SK-N-SH (cell line): ENCODE data around the gene MAP2K7. TPM values are rescaled to one million over a fixed set of nuclear protein-coding genes. Genes with fewer than 3 reads are reported as not detected.
A peak's percentile ranks its signal among the peaks of the same experiment; 100 is the strongest.

Experiments
- CTCF ChIA-PET: fragments of 300-600, 350-600 bp; formaldehyde crosslinking; extraction: SDS; loops from one replicate; lab custom pipeline; 2021; lab: Yijun Ruan, JAX
- POLR2A ChIA-PET: fragments of 350-600 bp; sonication (Branson Sonifier 250); formaldehyde crosslinking; extraction: SDS; loops from one replicate; lab custom pipeline; 2020; ENCODE audit warnings: antibody characterized with exemption, inconsistent platforms; lab: Yijun Ruan, JAX
- DNase-seq: peaks from one replicate; pipeline ENCODE4 v3.0.0; 2012
- H2AFZ ChIP-seq: fragments of 200-600 bp; sonication (generic); 2 replicates; pipeline ENCODE4 v1.8.1; 2016; ENCODE audit warnings: antibody characterized with exemption, mild to moderate bottlenecking, low read depth
- H3F3A ChIP-seq: fragments of 200-600 bp; sonication (generic); replicated peaks from 2 replicates; pipeline ENCODE3; 2016; ENCODE audit warnings: antibody characterized with exemption, mild to moderate bottlenecking; ENCODE audit not compliant: insufficient read depth
- H3K27ac ChIP-seq, 2 experiments: fragments of 200-500 bp in 1 of 2; fragments of 200-600 bp in 1 of 2; sonication (Bioruptor generic) in 1 of 2; sonication (generic), shearing (Covaris generic) in 1 of 2; 2 replicates each; pipeline versions ENCODE4 v1.5.1 to v1.6.1; 2014 to 2016; ENCODE audit warnings: low read depth in 2 of 2, inconsistent platforms in 1 of 2, low read length in 1 of 2, mild to moderate bottlenecking in 1 of 2, mixed read lengths in 1 of 2
- H3K27me3 ChIP-seq: fragments of 200-600 bp; sonication (generic), shearing (Covaris generic); 2 replicates; pipeline ENCODE4 v1.6.1; 2016; ENCODE audit warnings: mixed run types; ENCODE audit not compliant: insufficient read depth
- H3K36me3 ChIP-seq, 2 experiments: fragments of 200-500 bp in 1 of 2; fragments of 200-600 bp in 1 of 2; sonication (Bioruptor generic) in 1 of 2; sonication (generic) in 1 of 2; replicated peaks in 1 of 2; 2 replicates each; pipeline versions ENCODE3 to v1.5.1; 2014 to 2016; ENCODE audit warnings: low read length in 1 of 2, mild to moderate bottlenecking in 1 of 2; ENCODE audit not compliant: insufficient read depth in 2 of 2, control insufficient read depth in 1 of 2
- H3K4me1 ChIP-seq, 2 experiments: fragments of 200-500 bp in 1 of 2; fragments of 200-600 bp in 1 of 2; sonication (Bioruptor generic) in 1 of 2; sonication (generic), shearing (Covaris generic) in 1 of 2; 2 replicates each; pipeline versions ENCODE4 v1.5.1 to v1.6.1; 2014 to 2016; ENCODE audit warnings: low read depth in 1 of 2, low read length in 1 of 2, mixed run types in 1 of 2; ENCODE audit not compliant: insufficient read depth in 2 of 2, control insufficient read depth in 1 of 2
- H3K4me2 ChIP-seq: fragments of 200-600 bp; sonication (generic), shearing (Covaris generic); 2 replicates; pipeline ENCODE4 v1.6.1; 2017; ENCODE audit warnings: mixed run types
- H3K4me3 ChIP-seq, 2 experiments: fragments of 200-500 bp in 1 of 2; fragments of 200-600 bp in 1 of 2; sonication (Bioruptor generic) in 1 of 2; sonication (generic), shearing (Covaris generic) in 1 of 2; 2 replicates each; pipeline versions ENCODE4 v1.5.1 to v1.8.1; 2014 to 2016; ENCODE audit warnings: low read depth in 2 of 2, inconsistent platforms in 1 of 2, low read length in 1 of 2, mild to moderate bottlenecking in 1 of 2, mixed read lengths in 1 of 2, moderate library complexity in 1 of 2
- H3K79me2 ChIP-seq: fragments of 200-600 bp; sonication (generic); 2 replicates; pipeline ENCODE4 v1.8.1; 2017; ENCODE audit warnings: mild to moderate bottlenecking; ENCODE audit not compliant: insufficient read depth
- H3K9ac ChIP-seq: fragments of 200-600 bp; sonication (generic); 2 replicates; pipeline ENCODE4 v1.6.1; 2017; ENCODE audit warnings: mixed run types
- H3K9me2 ChIP-seq: fragments of 200-600 bp; sonication (generic); 2 replicates; pipeline ENCODE4 v1.6.1; 2017; ENCODE audit warnings: mixed run types
- H3K9me3 ChIP-seq: fragments of 200-600 bp; sonication (generic); 2 replicates; pipeline ENCODE4 v1.6.1; 2017; ENCODE audit warnings: mixed run types, mild to moderate bottlenecking, moderate library complexity
- H4K20me1 ChIP-seq: fragments of 200-600 bp; sonication (generic); 2 replicates; pipeline ENCODE4 v1.6.1; 2017; ENCODE audit warnings: mild to moderate bottlenecking, mixed run types; ENCODE audit not compliant: insufficient read depth
- CHD2 ChIP-seq: fragments of 150-350 bp; IDR thresholded peaks from 2 replicates; pipeline ENCODE4 v1.6.1; 2018; ENCODE audit warnings: low read length; ENCODE audit not compliant: partially characterized antibody
- EP300 ChIP-seq, 2 experiments: IDR thresholded peaks; 2 replicates each; pipeline versions ENCODE4 v1.4.0 to v1.6.1; 2012; ENCODE audit warnings: borderline replicate concordance in 1 of 2, low read depth in 1 of 2, low read length in 1 of 2
- EZH2phosphoT487 ChIP-seq: fragments of 200-600 bp; sonication (generic); IDR thresholded peaks from 2 replicates; pipeline ENCODE4 v1.6.1; 2017; ENCODE audit warnings: low read depth, mixed run types, mild to moderate bottlenecking, antibody characterized with exemption, moderate library complexity, borderline replicate concordance
- FOXJ3 ChIP-seq: sonication (generic); formaldehyde crosslinking; IDR thresholded peaks from 2 replicates; pipeline ENCODE4 v1.5.1; 2020; ENCODE audit warnings: mild to moderate bottlenecking, missing genetic modification reagents
- FOXM1 ChIP-seq: IDR thresholded peaks from 2 replicates; pipeline ENCODE4 v1.4.0; 2012; ENCODE audit warnings: low read depth, mild to moderate bottlenecking
- GABPA ChIP-seq: IDR thresholded peaks from 2 replicates; pipeline ENCODE4 v1.4.0; 2012; ENCODE audit warnings: low read depth, mild to moderate bottlenecking
- GATA2 ChIP-seq: sonication (generic); formaldehyde crosslinking; IDR thresholded peaks from 2 replicates; pipeline ENCODE4 v1.5.0; 2020; ENCODE audit warnings: mild to moderate bottlenecking, missing genetic modification reagents
- JUND ChIP-seq: IDR thresholded peaks from 2 replicates; pipeline ENCODE4 v1.4.0; 2012
- NFIC ChIP-seq: IDR thresholded peaks from 2 replicates; pipeline ENCODE4 v1.4.0; 2012; ENCODE audit warnings: borderline replicate concordance
- NRF1 ChIP-seq: IDR thresholded peaks from 2 replicates; pipeline ENCODE4 v1.6.1; 2012; ENCODE audit warnings: low read depth, mild to moderate bottlenecking, low read length
- POLR2AphosphoS5 ChIP-seq: IDR thresholded peaks from 2 replicates; pipeline ENCODE4 v1.6.1; 2012; ENCODE audit warnings: low read depth, low read length
- RXRA ChIP-seq: IDR thresholded peaks from 2 replicates; pipeline ENCODE4 v1.4.0; 2012; ENCODE audit warnings: low read depth, mild to moderate bottlenecking, borderline replicate concordance
- SIN3A ChIP-seq: IDR thresholded peaks from 2 replicates; pipeline ENCODE4 v1.6.1; 2012; ENCODE audit warnings: low read depth, mild to moderate bottlenecking, low read length, moderate library complexity, borderline replicate concordance
- TAF1 ChIP-seq: IDR thresholded peaks from 2 replicates; pipeline ENCODE4 v1.6.1; 2012; ENCODE audit warnings: low read depth, mild to moderate bottlenecking, low read length, moderate library complexity, borderline replicate concordance
- TCF12 ChIP-seq: IDR thresholded peaks from 2 replicates; pipeline ENCODE4 v1.4.0; 2012
- TEAD4 ChIP-seq: IDR thresholded peaks from 2 replicates; pipeline ENCODE4 v1.4.0; 2012; ENCODE audit warnings: mild to moderate bottlenecking, borderline replicate concordance; ENCODE audit not compliant: insufficient read depth
- WGBS: methylation state at CpG from one replicate; pipeline ENCODE4 v1.1.6; 2017; ENCODE audit warnings: low lambda C conversion rate; 5-methylcytosine and 5-hydroxymethylcytosine counted together
- polyA plus RNA-seq, 3 experiments: library from polyadenylated mRNA; depleted of rRNA; stranded (reverse); fragments of >200 nt; gene quantifications; 2 replicates each; pipeline ENCODE4 v1.2.3, GENCODE V29; 2012
- TF ChIP-seq, protein P1 (sequence below): IDR thresholded peaks from 2 replicates; pipeline ENCODE4 v1.4.0; 2012; ENCODE audit warnings: low read depth, borderline replicate concordance
- TF ChIP-seq, protein P2 (sequence below): IDR thresholded peaks from 2 replicates; pipeline ENCODE4; 2012
- TF ChIP-seq, protein P3 (sequence below): IDR thresholded peaks from 2 replicates; pipeline ENCODE4 v1.4.0; 2012; ENCODE audit warnings: low read depth

MAP2K7 gene
- polyA plus RNA-seq, 1 of the 3 experiments (the other 2 are of a cell fraction) = 13.0 TPM

DNA sequence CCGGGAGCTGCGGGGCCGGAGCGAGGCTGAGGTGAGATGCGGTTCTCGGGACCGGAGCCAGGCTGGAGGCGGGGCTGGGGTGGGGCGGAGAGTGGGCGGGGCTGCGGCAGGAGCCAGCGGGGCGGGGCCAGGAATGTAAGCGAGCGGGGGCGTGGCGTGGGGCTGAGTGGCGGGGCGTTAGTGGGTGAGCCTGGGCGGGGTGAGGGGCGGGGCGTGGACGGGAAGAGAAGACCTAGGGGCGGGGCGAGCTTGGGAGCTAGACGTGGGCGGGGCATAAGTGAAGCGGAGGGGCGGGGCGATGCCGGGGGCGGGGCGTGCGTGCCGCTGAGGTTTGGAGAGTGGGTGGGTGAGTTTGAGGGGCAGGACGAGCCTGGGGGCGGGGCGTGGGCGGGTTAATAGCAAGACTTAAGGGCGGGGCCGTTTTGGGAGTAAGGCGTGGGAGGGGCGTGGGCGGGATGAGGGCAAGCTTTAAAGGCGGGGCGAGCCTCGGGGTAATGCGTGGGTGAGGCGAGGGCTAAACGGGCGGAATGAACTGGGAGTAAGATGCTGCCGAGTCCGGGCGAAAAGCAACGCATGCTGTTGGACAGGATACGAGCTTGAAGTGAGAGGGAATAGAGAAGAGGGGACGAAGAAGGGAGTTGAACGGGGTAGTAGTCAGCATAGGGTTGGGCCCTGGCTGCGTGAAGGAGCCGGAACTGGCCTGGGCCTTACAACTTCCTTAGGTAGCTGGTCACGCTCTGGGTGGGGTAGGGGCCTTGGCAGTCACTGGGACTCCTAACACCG lies 17.0 kb downstream of the MAP2K7 start:
- POLR2A ChIA-PET = interaction anchor here (0.6 to 2.4 kb wide), 7 partner anchors 8 to 59 kb away, joined by 3 to 10 read pairs (median 8); partner anchors contain the start of genes MAP2K7, PRR36 and TIMM44
- TF ChIP-seq SIN3A (0 out of 2 replicates have a peak, but pooled peaks have one; percentile 10), TEAD4 (no peak), RXRA (no peak), JUND (no peak), TCF12 (no peak), NRF1 (no peak), CHD2 (no peak), TAF1 (no peak; the same call in 1 of the 2 replicates), FOXM1 (no peak), GABPA (no peak), EP300 (IDR thresholded peaks at IDR 0.05; ENCODE audit: borderline replicate concordance in 1 of 2, low read depth in 1 of 2, low read length in 1 of 2) (no peak), EZH2phosphoT487 (no peak), NFIC (no peak), GATA2 (no peak), FOXJ3 (CRISPR knock-in tag) (no peak), POLR2AphosphoS5 (peak; percentile 59; the same call in 1 of the 2 replicates)
- TF ChIP-seq, protein P1, sequence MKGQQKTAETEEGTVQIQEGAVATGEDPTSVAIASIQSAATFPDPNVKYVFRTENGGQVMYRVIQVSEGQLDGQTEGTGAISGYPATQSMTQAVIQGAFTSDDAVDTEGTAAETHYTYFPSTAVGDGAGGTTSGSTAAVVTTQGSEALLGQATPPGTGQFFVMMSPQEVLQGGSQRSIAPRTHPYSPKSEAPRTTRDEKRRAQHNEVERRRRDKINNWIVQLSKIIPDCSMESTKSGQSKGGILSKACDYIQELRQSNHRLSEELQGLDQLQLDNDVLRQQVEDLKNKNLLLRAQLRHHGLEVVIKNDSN = no peak
- TF ChIP-seq, protein P2, sequence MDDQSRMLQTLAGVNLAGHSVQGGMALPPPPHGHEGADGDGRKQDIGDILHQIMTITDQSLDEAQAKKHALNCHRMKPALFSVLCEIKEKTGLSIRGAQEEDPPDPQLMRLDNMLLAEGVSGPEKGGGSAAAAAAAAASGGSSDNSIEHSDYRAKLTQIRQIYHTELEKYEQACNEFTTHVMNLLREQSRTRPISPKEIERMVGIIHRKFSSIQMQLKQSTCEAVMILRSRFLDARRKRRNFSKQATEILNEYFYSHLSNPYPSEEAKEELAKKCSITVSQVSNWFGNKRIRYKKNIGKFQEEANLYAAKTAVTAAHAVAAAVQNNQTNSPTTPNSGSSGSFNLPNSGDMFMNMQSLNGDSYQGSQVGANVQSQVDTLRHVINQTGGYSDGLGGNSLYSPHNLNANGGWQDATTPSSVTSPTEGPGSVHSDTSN = peak; percentile 55
- TF ChIP-seq, protein P3, sequence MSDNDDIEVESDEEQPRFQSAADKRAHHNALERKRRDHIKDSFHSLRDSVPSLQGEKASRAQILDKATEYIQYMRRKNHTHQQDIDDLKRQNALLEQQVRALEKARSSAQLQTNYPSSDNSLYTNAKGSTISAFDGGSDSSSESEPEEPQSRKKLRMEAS = peak; percentile 48; the same call in 1 of the 2 replicates
- Histone ChIP-seq H3K4me2 (peak overlapping the region; percentile 94), H3K27me3 (peaks cover 4% of the 10 kb centered on the region; the same call in 1 of the 2 replicates), H3F3A (peaks cover 4% of the 10 kb centered on the region), H3K36me3 (peaks cover 0 to 20% of the 10 kb centered on the region in 2 experiments), H3K27ac (peak overlapping the region; percentile 86 to 92), H3K9me2 (no peaks in the 10 kb centered on the region), H3K4me3 (peak overlapping the region; percentile 77), H4K20me1 (peaks cover 33% of the 10 kb centered on the region), H3K9me3 (no peaks in the 10 kb centered on the region), H3K9ac (peak overlapping the region; percentile 81), H3K79me2 (peaks cover 24% of the 10 kb centered on the region; the same call in 1 of the 2 replicates), H3K4me1 (peaks cover 10 to 39% of the 10 kb centered on the region in 2 experiments; a peak in 2 of 4 replicates), H2AFZ (peak overlapping the region; percentile 84; the same call in 1 of the 2 replicates)
- 3% methylated on average over 55 of the region's 62 CpGs for WGBS
- DNase-seq = peak; percentile 97
- CTCF ChIA-PET = interaction anchor here (1.1 to 5.0 kb wide), 9 partner anchors 9 to 352 kb away, joined by 3 to 36 read pairs (median 4); partner anchors contain the start of genes MAP2K7 and TIMM44
